Suprapubic skin (tissue), 4 donors: Measurements from ENCODE around the gene SLC4A8. TPM values are rescaled to one million over a fixed set of nuclear protein-coding genes. Genes with fewer than 3 reads are reported as not detected.

Source experiments
- DNase-seq, 2 donors: peaks; one replicate each; pipeline ENCODE4 v3.0.0-alpha.2; 2019; ENCODE audit warnings: low spot score in 2 of 2
- H3K27ac ChIP-seq: fragments of 200-600 bp; sonication (generic); one replicate; pipeline ENCODE4 v1.5.1; 2019
- H3K27me3 ChIP-seq: fragments of 200-600 bp; sonication (generic); one replicate; pipeline ENCODE4 v1.5.1; 2019
- H3K36me3 ChIP-seq: fragments of 200-600 bp; sonication (generic); one replicate; pipeline ENCODE4 v1.5.1; 2019
- H3K4me1 ChIP-seq: fragments of 200-600 bp; sonication (generic); one replicate; pipeline ENCODE4 v1.5.1; 2019
- H3K4me3 ChIP-seq: fragments of 200-600 bp; sonication (generic); one replicate; pipeline ENCODE4 v1.5.1; 2019; ENCODE audit warnings: mild to moderate bottlenecking
- H3K9me3 ChIP-seq: fragments of 200-600 bp; sonication (generic); one replicate; pipeline ENCODE4 v1.5.1; 2019
- EP300 ChIP-seq: sonication (generic); formaldehyde crosslinking; IDR thresholded peaks from one replicate; pipeline ENCODE4 v1.6.1; 2017; ENCODE audit warnings: antibody characterized with exemption
- POLR2A ChIP-seq, 2 donors: fragments of 450-650 bp; IDR thresholded peaks; one replicate each; pipeline ENCODE4 v1.6.1; 2017; ENCODE audit warnings: antibody characterized with exemption in 2 of 2, mild to moderate bottlenecking in 2 of 2, moderate library complexity in 2 of 2
- POLR2AphosphoS5 ChIP-seq, 3 donors: sonication (generic); formaldehyde crosslinking; IDR thresholded peaks; one replicate each; pipeline ENCODE4 v1.6.1; 2017; ENCODE audit warnings: antibody characterized with exemption in 3 of 3
- WGBS: methylation state at CpG from one replicate; pipeline ENCODE4 v1.1.5; 2018; 5-methylcytosine and 5-hydroxymethylcytosine counted together
- total RNA-seq, 4 donors: library from RNA; depleted of rRNA; stranded (reverse); fragments of >200 nt; gene quantifications; one replicate each; pipeline ENCODE4 v1.1.0, GENCODE V29; 2016
- TF ChIP-seq, protein P1 (sequence below), 2 donors: fragments of 200-600 bp in 1 of 2; fragments of 450-650 bp in 1 of 2; sonication (generic) in 1 of 2; IDR thresholded peaks; one replicate each; pipeline ENCODE4 v1.5.1; 2016 to 2019; ENCODE audit warnings: antibody characterized with exemption in 2 of 2, mild to moderate bottlenecking in 1 of 2, moderate library complexity in 1 of 2

Gene SLC4A8
- total RNA-seq, 4 donors from 2014 or later: 1.1 to 2.2 TPM; not detected in 2

DNA sequence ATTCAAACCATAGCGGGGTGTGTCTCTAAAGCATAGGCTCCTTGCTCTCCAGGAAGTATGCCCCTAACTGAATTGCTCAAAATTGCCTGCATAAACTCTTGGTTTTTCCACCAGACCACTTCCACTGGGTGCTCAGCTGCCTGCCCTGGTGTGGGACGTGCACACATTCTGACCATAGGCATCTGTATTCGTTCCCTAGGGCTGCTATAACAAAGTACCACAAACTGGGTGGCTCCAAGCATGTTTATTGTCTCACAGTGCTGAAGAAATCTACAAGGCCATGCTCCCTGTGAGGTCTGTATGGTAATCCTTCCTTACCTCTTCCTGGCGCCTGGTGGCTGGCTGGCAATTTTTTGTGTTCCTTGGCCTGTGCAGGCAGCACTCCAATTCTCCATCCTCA, 17.0 kb upstream of the SLC4A8 start:
- TF ChIP-seq POLR2A (IDR thresholded peaks at IDR 0.05) (no peak), POLR2AphosphoS5 (IDR thresholded peaks at IDR 0.05) (no peak), EP300 (no peak)
- TF ChIP-seq, protein P1, sequence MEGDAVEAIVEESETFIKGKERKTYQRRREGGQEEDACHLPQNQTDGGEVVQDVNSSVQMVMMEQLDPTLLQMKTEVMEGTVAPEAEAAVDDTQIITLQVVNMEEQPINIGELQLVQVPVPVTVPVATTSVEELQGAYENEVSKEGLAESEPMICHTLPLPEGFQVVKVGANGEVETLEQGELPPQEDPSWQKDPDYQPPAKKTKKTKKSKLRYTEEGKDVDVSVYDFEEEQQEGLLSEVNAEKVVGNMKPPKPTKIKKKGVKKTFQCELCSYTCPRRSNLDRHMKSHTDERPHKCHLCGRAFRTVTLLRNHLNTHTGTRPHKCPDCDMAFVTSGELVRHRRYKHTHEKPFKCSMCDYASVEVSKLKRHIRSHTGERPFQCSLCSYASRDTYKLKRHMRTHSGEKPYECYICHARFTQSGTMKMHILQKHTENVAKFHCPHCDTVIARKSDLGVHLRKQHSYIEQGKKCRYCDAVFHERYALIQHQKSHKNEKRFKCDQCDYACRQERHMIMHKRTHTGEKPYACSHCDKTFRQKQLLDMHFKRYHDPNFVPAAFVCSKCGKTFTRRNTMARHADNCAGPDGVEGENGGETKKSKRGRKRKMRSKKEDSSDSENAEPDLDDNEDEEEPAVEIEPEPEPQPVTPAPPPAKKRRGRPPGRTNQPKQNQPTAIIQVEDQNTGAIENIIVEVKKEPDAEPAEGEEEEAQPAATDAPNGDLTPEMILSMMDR (IDR thresholded peaks at IDR 0.05): no peak
- no peaks in the 10 kb centered on the region for H3K27me3 ChIP-seq
- WGBS: 90% methylated on average over 3 of the region's 4 CpGs

DNA sequence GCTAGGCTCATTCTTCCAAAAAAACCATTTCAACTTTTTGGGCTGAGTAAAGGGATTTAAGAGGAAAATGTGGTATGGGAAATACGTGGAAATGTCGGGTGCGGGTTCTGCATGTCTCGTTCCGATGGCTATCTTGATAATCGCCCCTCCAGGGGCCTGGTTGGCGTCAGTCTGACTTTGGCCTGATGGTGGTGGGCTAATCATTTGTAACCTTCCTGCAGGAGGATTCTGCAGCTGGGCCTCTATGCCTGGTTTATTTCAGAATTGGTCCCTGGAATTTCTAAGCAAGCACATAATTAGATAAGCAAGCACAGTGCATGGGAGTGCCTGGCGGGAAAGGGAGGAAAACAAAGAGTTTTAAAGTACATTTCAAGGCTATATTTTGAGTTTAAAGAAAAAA, 14.8 kb upstream of the SLC4A8 start:
- TF ChIP-seq POLR2A (IDR thresholded peaks at IDR 0.05) (no peak), EP300 (no peak), POLR2AphosphoS5 (IDR thresholded peaks at IDR 0.05) (no peak)
- TF ChIP-seq, protein P1 (IDR thresholded peaks at IDR 0.05): no peak

More for the DNA sequence above, 17.0 kb upstream of the SLC4A8 start:
- Histone ChIP-seq H3K4me3 (no peak overlapping the region), H3K4me1 (no peaks in the 10 kb centered on the region), H3K9me3 (no peaks in the 10 kb centered on the region), H3K36me3 (no peaks in the 10 kb centered on the region), H3K27ac (no peak overlapping the region)
- no peak for DNase-seq

DNA sequence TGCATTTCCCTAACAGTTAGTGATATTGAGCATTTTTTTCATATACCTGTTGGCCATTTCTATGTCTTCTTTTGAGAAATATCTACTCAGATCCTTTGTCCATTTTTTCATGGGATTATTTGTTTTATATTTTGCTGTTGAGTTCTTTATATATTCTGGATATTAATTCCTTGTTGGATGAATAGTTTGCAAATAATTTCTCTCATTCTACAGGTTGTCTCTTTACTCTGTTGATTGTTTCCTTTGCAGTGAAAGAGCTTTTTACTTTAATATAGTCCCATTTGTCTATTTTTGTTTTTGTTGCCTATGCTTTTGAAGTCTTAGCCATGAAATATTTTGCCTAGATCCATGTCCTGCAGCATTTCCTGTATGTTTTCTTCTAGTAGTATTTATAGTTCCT, 11.5 kb upstream of the SLC4A8 start:
- Histone ChIP-seq H3K36me3 (no peaks in the 10 kb centered on the region), H3K27me3 (no peaks in the 10 kb centered on the region), H3K9me3 (no peaks in the 10 kb centered on the region), H3K4me1 (no peaks in the 10 kb centered on the region), H3K4me3 (no peak overlapping the region), H3K27ac (no peak overlapping the region)
- no peak for DNase-seq
- TF ChIP-seq POLR2AphosphoS5 (IDR thresholded peaks at IDR 0.05) (no peak), EP300 (no peak), POLR2A (IDR thresholded peaks at IDR 0.05) (no peak)
- TF ChIP-seq, protein P1 (IDR thresholded peaks at IDR 0.05): no peak

More for the DNA sequence above, 14.8 kb upstream of the SLC4A8 start:
- H3K4me3 ChIP-seq: no peak overlapping the region
- DNase-seq: no peak
- H3K27ac ChIP-seq: no peak overlapping the region
- no peaks in the 10 kb centered on the region for H3K27me3 ChIP-seq
- H3K9me3 ChIP-seq: no peaks in the 10 kb centered on the region
- no peaks in the 10 kb centered on the region for H3K36me3 ChIP-seq
- H3K4me1 ChIP-seq: no peaks in the 10 kb centered on the region
- 74% methylated on average over 8 of the region's 8 CpGs for WGBS

DNA sequence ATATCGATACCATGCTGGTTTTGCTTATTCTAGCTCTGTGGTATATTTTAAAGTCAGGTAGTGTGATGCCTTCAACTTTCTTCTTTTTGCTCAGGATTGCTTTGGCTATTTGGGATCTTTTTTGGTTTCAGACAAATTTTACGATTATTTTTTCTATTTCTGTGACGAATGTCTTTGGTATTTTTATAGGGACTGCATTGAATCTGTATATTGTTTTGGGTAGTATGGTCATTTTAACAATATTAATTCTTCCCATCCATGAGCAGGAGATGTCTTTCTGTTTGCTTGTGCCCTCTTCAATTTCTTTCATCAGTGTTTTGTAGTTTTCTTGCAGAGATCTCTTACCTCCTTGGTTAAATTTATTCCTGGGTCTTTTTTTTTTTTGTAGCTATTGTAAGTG, 10.8 kb upstream of the SLC4A8 start:
- H3K4me1 ChIP-seq: no peaks in the 10 kb centered on the region
- H3K27me3 ChIP-seq: no peaks in the 10 kb centered on the region
- WGBS: 87% methylated on average over 3 of the region's 3 CpGs
- no peak overlapping the region for H3K27ac ChIP-seq
- H3K4me3 ChIP-seq: no peak overlapping the region
- no peaks in the 10 kb centered on the region for H3K36me3 ChIP-seq
- no peaks in the 10 kb centered on the region for H3K9me3 ChIP-seq
- DNase-seq: no peak
- TF ChIP-seq, protein P1 (IDR thresholded peaks at IDR 0.05): no peak
- TF ChIP-seq EP300 (no peak), POLR2A (IDR thresholded peaks at IDR 0.05) (no peak), POLR2AphosphoS5 (IDR thresholded peaks at IDR 0.05) (no peak)

DNA sequence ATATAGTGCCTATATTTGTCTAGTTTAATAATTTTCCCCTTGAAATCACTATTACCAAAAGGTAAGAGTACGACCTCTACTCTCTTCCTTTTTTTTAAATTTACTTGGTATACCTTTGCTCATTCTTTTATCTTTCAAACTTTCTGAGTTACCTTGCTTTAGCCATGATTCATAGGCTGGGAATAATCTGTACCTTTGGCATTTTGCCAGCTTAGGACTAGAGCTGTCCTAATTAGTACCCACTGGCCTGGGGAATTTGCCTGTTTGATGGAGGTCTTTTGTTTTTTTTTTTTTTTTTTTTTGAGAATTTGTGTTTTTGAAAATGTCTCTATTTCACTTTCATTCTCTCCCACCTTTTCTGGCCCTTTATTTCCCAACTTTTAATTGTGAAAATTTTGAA, 8.7 kb upstream of the SLC4A8 start:
- DNase-seq: no peak
- Histone ChIP-seq H3K9me3 (no peaks in the 10 kb centered on the region), H3K4me1 (no peaks in the 10 kb centered on the region), H3K4me3 (no peak overlapping the region), H3K36me3 (no peaks in the 10 kb centered on the region), H3K27me3 (no peaks in the 10 kb centered on the region), H3K27ac (no peak overlapping the region)
- TF ChIP-seq POLR2A (IDR thresholded peaks at IDR 0.05) (no peak), POLR2AphosphoS5 (IDR thresholded peaks at IDR 0.05) (no peak), EP300 (no peak)
- TF ChIP-seq, protein P1 (IDR thresholded peaks at IDR 0.05): no peak
- WGBS: 97% methylated on average over 1 of the region's 1 CpG
